D721Med (cell line): Measurements from ENCODE around the gene CCNY.

ENCODE experiments used
- DNase-seq: peaks from one replicate; pipeline ENCODE4 v3.0.0; 2011; ENCODE audit warnings: low spot score; ENCODE audit not compliant: insufficient read length
- FAIRE-seq: peaks from 2 replicates; lab custom pipeline; 2011; peaks lifted over from hg19 to GRCh38; lab: Jason Lieb, UNC
- TF ChIP-seq, protein P1 (sequence below): IDR thresholded peaks from 2 replicates; pipeline ENCODE4 v1.5.1; 2012; ENCODE audit warnings: mild to moderate bottlenecking, control low read depth; ENCODE audit not compliant: insufficient read depth; ENCODE audit errors: missing control alignments

CCNY gene

DNA sequence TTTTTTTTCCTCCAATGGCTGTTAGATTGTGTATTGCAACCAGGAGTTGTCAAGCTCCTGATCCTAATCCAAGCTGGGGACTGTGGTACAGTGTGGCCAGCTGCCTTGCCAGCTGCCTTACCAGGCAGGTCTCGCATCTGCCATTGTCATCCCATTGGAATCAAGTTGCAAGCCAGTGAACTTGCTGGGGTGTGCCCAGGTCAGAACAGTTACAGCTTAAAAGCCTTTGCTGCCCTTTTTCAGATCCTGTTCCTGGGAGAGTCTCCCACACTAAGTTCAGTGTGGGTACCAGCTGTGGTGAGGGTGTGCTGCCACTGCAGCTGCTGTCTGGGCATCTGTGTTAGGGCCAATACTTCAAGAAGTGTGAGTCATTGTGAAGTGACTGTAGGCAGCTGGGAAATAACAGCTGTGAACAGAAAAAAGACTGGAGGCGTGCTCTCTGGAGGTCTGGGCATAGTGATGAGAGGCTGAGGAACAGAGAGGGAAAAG is 72.8 kb downstream of the CCNY start:
- TF ChIP-seq, protein P1, sequence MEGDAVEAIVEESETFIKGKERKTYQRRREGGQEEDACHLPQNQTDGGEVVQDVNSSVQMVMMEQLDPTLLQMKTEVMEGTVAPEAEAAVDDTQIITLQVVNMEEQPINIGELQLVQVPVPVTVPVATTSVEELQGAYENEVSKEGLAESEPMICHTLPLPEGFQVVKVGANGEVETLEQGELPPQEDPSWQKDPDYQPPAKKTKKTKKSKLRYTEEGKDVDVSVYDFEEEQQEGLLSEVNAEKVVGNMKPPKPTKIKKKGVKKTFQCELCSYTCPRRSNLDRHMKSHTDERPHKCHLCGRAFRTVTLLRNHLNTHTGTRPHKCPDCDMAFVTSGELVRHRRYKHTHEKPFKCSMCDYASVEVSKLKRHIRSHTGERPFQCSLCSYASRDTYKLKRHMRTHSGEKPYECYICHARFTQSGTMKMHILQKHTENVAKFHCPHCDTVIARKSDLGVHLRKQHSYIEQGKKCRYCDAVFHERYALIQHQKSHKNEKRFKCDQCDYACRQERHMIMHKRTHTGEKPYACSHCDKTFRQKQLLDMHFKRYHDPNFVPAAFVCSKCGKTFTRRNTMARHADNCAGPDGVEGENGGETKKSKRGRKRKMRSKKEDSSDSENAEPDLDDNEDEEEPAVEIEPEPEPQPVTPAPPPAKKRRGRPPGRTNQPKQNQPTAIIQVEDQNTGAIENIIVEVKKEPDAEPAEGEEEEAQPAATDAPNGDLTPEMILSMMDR = no peak
- DNase-seq (no peak), FAIRE-seq (no peak)

DNA sequence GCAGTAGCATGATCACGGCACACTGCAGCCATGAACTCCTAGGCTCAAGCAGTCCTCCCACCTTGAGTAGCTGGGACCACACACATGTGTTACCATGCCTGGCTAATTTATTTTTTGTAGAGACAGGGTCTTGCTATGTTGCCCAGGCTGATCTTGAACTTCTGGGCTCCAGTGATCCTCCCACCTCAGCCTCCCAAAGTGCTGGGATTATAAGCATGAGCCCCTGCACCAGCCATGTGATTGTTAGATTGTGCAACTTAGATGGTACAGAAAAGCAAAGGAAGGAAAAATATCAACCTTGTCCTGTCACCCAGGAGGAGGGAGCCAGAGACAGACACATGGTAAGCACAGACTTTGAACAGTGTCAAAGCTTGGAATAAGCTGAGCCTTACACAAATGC is 73.5 kb downstream of the CCNY start:
- DNase-seq = no peak
- FAIRE-seq = no peak
- TF ChIP-seq, protein P1 = no peak

DNA sequence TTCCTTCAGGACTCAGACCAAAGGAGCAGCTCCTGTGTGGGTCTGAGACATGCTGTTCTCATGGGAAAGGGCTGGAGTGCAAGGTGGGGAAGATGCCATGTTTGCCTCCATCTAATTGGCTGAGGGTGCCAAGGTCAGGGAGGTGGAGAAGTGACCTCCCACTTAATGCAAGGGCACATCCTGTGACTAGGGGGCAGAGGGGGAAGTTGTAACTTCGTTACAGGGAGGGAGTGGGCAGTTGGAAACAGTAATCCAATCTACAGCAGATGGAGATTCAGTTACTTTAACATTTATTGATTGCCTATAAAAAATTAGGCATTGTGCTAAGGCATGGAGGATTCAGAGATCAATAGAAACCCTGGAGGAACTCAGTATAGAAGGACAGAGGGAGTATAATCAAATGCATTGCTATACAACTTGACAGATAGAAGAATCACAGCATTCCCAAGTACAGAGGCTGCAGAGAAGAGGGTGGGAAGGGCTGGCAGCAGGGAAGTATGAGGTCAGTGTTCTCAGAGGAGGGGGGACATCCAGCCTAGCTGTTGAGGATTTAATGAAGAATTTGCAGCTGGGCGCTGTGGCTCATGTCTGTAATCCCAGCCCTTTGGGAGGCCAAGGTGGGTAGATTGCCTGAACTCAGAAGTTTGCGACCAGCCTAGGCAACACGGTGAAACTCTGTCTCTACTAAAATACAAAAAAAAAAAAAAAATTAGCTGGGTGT is 75.9 kb downstream of the CCNY start:
- no peak for FAIRE-seq
- TF ChIP-seq, protein P1 = no peak
- DNase-seq = no peak

DNA sequence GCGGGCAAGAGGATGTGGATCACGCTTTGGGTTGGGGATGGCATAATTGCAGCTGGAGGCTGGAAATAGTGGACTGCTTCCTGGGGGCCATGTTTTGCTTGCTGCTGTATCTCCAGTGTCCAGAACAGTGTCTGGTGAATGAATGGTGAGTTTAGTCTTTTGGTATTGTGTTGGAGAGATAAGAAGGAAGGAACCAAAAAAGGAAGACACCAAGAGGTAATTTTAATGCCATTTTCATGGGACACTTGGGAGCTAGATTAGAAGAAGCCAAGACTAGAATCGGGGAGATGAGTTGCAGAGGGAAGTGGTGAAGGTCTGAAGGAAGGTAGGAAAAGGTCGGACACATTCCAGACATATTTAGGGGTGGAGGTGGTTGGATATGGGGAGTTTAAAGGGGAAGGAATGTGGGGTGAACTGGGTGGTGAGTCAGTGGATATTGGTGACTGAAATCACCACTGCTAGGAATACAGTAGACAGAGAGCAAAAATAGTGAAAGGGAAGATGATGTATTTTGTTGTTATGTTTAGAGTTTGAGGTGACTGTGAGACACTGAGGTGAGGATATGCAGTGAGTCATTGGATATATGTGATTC is 76.7 kb downstream of the CCNY start:
- DNase-seq = no peak
- no peak for FAIRE-seq
- TF ChIP-seq, protein P1 = no peak

DNA sequence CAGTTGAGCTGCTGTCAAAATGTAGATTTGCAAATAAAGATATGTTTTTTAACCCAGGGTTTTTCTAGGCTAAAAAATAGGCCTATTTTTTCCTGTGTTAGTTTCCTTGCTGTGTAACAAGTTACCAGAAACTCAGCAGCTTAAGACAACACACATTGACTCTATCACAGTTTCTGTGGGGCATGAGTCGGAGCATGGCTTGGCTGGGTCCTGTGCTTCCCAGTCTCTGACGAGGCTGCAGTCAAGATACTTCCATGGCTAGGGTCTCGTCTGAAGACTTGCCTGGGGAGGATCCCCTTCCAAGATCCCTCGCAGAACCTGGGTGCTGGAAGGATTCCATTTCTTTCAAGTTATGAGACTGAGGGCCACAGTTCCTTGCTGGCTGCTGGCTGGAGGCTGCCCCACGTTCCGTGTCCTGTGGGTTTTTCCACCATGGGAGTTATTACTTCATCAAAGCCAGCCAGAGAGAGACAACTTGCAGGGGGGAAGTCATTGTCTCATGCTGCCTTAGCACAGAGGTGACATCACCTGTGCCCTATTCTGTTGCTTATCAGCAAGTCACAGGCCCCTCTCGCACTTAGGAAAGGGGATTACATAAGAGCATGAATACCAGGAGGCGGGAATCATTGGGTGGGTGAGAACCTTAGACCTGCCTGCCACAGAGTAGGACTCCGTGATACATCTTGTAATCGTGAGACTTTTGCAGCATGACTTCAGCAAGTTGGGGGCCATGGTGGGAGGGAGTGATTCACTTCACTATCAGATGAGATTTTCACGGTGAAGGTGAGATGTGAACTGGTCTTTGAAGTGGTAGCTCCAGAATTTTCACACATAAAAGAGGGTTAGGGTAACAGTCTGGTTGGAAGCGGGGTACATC is 77.9 kb downstream of the CCNY start:
- no peak for FAIRE-seq
- TF ChIP-seq, protein P1 = no peak
- DNase-seq = no peak

DNA sequence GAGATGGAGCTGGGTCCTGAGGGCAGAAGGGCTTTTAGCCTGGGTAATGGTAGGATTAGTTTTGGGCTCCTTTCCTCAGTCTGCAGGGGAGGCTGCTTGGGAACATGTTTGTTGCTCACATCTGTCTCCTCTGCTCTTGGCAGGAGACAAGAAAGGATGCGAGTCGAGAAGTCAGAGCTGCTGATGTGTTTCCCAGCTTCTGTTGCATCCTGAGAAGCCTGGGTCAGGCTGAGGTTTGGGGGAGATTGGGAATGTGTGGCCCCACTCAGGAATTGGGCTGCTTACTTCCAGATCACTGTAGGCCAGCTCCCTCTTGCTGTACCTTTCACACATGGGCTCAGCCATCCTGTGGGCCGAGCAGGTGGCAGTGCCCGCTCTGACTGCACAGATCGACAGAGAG is 79.2 kb downstream of the CCNY start:
- no peak for FAIRE-seq
- DNase-seq = no peak
- TF ChIP-seq, protein P1 = no peak
